Measurements from ENCODE around the gene ZNF638. TPM values are rescaled to one million over a fixed set of nuclear protein-coding genes. Genes with fewer than 3 reads are reported as not detected.

The ZNF638 gene
- polyA plus RNA-seq, 1 donor, result 84.3 TPM

GRCh38 chr2:71457923-71458322, 126.3 kb downstream of the ZNF638 start:
- DNase-seq, result no peak

DNA sequence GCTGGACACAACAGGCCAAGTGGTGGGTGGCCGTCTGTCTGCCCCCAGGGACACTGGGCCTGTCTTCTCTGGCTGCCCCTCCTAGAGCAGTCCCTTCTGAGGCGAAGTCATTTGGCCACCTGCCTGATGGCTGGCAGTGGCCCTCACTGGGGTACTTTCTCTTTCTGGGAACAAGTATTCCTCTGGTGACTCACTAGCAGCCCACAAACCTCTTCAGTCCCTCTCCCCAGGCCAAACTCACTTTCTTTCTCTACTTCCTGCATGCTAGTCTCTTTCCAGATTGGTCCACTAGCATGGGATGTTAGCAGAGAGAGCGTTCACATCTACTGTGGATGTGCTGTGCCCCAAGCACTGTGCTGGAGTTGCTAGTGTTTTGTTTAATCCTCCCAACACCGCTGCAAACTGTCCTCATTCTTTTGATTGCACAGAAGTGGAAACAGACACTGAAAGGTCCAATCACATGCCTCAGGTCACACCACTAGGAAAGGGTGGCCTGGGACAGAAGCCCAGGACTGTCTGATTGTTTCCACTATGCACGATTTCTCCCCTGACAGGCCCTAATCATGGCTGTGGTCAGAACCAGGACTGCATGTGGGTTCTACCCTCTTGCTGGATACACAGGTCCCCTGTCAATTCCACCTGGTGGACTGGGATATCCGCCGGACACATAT, 127.0 kb downstream of the ZNF638 start:
- DNase-seq, result no peak

DNA sequence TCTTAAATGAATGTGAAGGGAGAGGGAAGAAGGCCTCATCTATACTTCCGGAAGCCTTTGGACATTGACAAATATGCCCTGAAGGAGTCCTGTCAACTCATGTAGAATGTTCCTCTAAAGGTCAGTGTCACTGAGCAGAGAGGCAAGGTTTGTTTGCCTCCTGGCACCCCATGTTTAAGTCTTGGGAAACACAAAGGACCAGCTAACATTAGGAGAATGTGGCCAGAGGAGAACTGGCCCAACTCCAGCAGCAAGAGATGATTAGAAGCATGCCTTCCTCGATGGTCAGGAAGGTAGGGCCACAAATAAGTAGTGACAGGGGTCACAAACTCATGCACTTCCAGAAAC, 127.5 kb downstream of the ZNF638 start:
- no peak for DNase-seq

DNA sequence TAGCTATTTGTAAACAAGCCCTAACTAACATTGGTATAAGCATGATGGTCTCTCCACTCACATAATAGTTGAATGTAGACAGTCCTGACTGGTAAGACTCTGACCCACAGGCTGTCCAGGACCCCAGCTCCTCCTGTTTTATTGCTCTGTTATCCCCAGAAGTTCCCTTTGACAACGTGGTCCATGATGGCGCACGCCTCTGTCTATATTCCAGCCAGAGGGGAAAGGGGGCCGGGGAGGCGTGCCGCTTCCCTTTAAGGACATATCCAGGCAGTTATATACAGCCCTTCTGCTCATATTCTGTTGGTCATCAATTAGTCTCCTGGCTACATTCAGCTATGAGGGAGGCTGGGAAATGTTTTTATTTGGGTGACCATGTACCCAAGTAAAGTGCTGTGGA, 128.5 kb downstream of the ZNF638 start:
- no peak for DNase-seq

- no peak for DNase-seq
Measured at GRCh38 chr2:71460595-71461303, 129.2 kb downstream of the ZNF638 start.

DNA sequence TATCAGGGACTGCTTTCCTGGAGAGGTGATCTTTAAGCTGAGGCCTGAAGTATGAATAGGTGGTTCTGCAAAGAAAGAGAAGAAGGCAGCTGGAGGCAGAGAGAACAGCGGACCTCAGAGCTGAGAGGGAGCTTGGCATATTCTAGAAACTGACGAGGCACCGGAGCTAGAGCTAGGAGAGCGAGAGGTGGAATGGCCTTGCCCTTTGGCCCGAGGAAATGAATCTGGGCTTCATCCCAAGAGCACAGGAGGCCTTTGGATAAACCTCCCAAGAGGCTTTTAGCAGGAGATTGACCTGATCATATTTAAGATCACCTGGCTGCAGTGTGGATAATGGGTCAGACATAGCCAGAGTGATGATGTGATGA, 129.7 kb downstream of the ZNF638 start:
- DNase-seq, result no peak

GRCh38 chr2:71462056-71462605, 130.5 kb downstream of the ZNF638 start:
- no peak for DNase-seq

DNA sequence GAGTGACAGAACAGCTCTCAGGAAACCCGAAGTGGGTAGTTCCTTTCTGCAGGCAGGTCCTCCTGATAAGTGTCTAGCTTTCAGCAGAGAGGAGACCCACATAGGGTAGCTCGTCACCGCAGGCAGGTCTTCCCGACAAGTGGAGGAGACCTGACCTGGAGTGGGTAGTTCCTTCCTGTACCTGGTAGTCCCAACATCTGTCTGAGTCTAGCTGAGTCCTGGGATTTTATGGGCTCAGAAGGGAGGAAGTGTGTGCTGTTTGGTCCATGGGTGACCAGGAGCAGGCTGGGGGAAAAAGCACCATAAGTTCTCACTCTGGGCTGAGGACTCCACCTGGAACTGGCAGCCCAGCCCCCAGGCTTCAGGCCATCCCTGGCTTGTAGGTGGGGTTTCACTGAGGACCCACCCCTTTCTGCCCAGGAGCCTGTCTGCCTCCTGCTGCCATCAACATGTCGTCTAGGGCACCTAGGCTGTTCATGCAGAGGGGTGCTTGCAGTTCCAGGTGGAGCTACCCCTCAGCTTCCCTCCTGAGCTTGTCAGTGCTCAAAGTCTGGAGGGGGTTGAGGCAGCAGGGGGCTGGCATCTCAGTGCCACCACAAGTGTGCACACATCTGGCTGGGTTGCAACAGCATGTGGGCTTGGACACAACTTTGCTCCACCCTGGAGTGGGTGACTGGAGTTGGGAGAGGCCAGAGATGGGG, 131.2 kb downstream of the ZNF638 start:
- DNase-seq, result no peak

DNA sequence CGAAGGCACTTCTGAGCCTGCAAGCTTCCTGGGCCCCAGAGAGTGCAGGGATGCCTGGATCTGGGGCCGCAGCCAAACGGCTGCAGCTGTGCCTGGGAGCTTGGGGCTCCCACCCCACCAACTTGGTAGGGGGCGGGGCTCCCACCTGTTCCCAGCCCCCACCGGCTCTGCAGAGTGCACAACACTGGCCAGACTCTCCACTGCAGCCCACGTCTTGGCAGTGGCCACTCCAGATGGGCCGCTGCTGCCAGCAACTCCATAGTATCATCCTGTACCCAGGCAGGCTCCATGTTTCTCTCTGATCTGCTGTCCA, 131.7 kb downstream of the ZNF638 start:
- no peak for DNase-seq

DNA sequence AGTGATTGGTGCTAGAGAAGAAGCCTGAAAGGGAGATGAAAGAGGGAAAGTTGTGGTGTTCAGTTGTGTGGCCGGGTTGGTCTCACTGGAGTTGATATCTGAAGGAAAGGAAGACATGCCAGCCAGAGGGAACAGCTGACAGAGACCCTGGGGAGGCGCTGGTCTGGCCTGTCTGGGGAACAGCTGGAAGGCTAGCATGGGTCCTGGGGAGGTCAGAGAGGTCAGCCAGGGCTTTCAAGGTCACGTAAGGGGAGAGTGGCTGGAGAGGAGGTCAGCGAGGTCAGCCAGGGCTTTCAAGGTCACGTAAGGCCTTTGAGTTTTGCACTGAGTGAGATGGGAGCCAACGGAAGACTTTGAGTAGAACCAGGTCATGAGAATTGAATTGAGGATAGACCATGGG, 132.8 kb downstream of the ZNF638 start:
- DNase-seq, result no peak

DNA sequence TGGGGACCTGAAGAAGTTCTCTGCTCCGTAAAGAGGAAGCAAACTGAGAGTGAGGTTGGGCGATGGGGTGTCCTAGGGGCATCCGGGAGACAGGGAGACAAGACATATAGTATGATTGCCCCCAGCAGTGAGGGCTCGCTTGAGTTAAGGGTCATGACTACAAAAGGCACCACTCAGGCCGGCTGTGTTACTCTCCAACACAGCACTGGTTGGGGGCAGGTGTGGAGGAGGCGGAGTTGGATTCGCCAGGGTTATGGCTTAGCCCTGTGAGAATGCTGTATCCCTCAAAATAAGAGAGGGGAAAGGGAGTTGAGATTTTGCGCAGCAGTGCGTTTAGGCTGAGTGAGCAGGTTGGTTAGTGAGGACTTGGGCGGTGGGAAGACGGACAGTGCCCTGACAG, 133.8 kb downstream of the ZNF638 start:
- no peak for DNase-seq

- no peak for DNase-seq
Measured at GRCh38 chr2:71465961-71466300, 134.3 kb downstream of the ZNF638 start.

GRCh38 chr2:71466301-71467179, 135.0 kb downstream of the ZNF638 start:
- no peak for DNase-seq

- DNase-seq, result no peak
Measured at GRCh38 chr2:71467180-71467815, 135.7 kb downstream of the ZNF638 start.

- DNase-seq, result no peak
Measured at GRCh38 chr2:71468279-71469015, 136.9 kb downstream of the ZNF638 start.

DNA sequence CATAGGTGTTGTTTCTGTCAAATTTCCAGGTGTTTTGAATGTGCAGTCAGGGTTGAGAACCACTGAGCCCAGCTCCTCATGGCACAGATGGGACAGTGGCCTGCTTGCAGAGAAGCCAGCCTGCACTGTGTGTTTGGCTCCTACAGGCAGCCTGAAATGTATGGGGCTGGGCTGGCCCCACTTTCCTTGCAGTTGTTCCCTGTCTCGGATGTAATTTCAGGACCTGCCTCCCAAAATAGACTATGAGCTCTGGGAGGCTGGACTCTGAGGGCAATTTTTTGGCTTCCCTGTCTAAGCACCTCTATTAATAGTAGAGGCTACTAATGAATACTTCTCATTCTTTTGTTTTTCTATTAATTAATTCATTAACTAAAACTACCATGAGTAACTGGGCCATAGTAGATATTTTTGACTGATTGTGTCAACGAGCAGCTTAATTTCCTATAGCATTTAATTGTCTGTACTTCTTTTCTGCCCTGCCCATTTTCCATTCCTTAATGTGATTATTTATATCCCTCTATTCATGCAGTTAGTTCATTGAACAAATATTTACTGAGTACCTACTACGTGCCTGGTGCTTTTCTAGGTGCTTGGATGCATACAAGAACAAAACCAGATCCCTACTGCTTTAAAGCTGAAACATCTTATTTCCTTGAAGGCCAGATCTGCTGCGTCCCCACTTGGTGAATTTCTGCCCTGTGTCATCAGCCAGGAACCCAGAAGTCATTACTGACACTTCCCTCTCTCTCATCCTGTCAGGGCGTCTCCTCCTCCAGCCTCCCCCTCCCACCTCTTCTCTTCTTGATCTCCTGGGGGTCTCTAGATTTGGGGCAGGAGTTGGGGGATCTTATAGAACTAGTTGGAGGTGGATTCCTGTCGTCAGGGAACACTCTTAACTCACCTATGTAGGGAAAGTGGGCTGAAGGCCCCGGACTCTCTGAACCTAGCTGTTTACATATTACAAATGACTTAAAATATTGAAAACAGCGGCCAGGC, 138.1 kb downstream of the ZNF638 start:
- no peak for DNase-seq

GRCh38 chr2:71471276-71471675, 139.7 kb downstream of the ZNF638 start:
- no peak for DNase-seq

DNA sequence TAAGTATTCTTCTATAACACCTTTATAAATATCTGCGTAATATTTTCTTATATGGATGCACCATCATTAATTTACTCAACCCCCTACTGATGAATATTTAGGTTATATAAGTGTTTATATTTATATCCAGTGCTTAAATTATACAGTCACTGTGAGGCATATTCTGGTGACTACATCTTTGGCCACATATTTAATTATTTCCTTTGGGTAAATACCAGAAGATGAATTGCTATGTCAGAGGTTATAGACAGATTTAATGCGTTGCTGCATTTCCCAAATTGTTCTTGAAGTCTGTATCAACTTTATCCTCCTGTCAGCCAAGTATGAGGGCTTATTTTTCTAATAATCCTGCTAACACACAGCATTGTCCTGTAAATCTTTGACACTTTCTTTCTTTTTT, 140.4 kb downstream of the ZNF638 start:
- DNase-seq, result no peak

GRCh38 chr2:71473346-71474031, 141.9 kb downstream of the ZNF638 start:
- no peak for DNase-seq
